ENCODE results near the gene AMPH.
"Not testable (repeated sequence)": the region's sequence is repeated elsewhere in the genome, so short reads cannot be mapped to it uniquely, and the experiment has no call there.

DNA sequence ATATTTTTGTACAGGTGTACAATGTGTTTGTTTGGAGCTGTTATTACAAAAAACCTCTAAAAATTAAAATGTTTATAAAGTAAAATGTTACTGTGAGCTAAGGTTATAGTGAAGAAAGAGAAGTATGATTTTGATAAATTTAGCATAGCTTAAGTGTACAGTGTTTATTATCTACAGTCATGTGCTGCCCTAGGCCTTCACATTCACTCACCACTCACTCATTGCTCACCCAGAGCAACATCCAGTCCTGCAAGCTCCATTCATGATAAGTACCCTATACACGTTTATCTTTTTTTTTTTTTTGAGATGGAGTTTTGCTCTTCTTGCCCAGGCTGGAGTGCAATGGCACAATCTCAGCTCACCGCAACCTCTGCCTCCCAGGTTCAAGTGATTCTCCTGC, 59.6 kb downstream of the AMPH start:
- TF ChIP-seq, protein P1, sequence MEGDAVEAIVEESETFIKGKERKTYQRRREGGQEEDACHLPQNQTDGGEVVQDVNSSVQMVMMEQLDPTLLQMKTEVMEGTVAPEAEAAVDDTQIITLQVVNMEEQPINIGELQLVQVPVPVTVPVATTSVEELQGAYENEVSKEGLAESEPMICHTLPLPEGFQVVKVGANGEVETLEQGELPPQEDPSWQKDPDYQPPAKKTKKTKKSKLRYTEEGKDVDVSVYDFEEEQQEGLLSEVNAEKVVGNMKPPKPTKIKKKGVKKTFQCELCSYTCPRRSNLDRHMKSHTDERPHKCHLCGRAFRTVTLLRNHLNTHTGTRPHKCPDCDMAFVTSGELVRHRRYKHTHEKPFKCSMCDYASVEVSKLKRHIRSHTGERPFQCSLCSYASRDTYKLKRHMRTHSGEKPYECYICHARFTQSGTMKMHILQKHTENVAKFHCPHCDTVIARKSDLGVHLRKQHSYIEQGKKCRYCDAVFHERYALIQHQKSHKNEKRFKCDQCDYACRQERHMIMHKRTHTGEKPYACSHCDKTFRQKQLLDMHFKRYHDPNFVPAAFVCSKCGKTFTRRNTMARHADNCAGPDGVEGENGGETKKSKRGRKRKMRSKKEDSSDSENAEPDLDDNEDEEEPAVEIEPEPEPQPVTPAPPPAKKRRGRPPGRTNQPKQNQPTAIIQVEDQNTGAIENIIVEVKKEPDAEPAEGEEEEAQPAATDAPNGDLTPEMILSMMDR (IDR thresholded peaks at IDR 0.05) = not testable (repeated sequence)
- TF ChIP-seq POLR2AphosphoS5, POLR2A (IDR thresholded peaks at IDR 0.05): not testable (repeated sequence)

All from gastroesophageal sphincter (tissue), 3 donors.